ENCODE data around the gene PPP2R5E. TPM values are rescaled to one million over a fixed set of nuclear protein-coding genes. Genes with fewer than 3 reads are reported as not detected.
A peak's percentile ranks its signal among the peaks of the same experiment; 100 is the strongest.

PPP2R5E gene
- total RNA-seq, 3 donors from 2014 or later (not counting 1 experiment from before 2014, with no cell fraction given): 57.4 to 64.1 (median 62.4) TPM

DNA sequence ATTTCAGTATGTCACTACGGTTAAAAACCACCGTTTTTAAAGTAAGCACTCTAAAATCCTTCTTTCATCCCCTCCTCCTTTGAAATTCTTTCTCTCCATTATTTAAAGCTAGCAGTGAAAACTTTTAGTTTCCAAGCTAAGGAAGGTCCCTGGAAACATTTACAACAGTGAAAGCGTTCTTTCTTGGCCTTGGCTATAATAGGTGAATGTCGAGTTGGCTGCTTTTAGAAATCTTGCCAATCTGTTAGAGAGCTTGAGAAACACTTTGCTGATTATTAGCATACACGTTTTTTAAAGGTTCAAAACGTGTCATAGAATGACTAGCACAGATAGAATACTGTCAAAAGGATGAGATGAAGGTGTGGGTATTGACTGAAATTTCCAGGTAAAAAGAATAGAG is 83.4 kb downstream of the PPP2R5E start:
- Histone ChIP-seq H3K36me3 (ENCODE audit: control insufficient read depth, insufficient read depth, low read length) (no peaks in the 10 kb centered on the region), H3K4me1 (ENCODE audit: control insufficient read depth, insufficient read depth, low read length) (peaks cover 4% of the 10 kb centered on the region), H3K9me3 (ENCODE audit: control insufficient read depth, insufficient read depth, low read length) (no peaks in the 10 kb centered on the region), H3K27ac (ENCODE audit: low read length) (no peak overlapping the region), H3K27me3 (ENCODE audit: control insufficient read depth, insufficient read depth, low read length) (no peaks in the 10 kb centered on the region), H3K4me3 (ENCODE audit: low read length) (no peak overlapping the region)
- ATAC-seq (no peak), DNase-seq (no peak)
- Mint-ChIP-seq H3K27me3 (ENCODE audit: low read depth in 2 of 2) (no peaks in the 10 kb centered on the region), H3K4me3 (no peak overlapping the region), H3K36me3 (no peaks in the 10 kb centered on the region), H3K27ac (peak overlapping the region in 1 of 2 donors; percentile 56), H3K9me3 (no peaks in the 10 kb centered on the region), H3K4me1 (peaks cover 42 to 47% of the 10 kb centered on the region in 2 donors)
- 90% methylated on average over 6 of the region's 6 CpGs for WGBS (ENCODE audit: insufficient coverage)
- TF ChIP-seq, protein P1, sequence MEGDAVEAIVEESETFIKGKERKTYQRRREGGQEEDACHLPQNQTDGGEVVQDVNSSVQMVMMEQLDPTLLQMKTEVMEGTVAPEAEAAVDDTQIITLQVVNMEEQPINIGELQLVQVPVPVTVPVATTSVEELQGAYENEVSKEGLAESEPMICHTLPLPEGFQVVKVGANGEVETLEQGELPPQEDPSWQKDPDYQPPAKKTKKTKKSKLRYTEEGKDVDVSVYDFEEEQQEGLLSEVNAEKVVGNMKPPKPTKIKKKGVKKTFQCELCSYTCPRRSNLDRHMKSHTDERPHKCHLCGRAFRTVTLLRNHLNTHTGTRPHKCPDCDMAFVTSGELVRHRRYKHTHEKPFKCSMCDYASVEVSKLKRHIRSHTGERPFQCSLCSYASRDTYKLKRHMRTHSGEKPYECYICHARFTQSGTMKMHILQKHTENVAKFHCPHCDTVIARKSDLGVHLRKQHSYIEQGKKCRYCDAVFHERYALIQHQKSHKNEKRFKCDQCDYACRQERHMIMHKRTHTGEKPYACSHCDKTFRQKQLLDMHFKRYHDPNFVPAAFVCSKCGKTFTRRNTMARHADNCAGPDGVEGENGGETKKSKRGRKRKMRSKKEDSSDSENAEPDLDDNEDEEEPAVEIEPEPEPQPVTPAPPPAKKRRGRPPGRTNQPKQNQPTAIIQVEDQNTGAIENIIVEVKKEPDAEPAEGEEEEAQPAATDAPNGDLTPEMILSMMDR (IDR thresholded peaks at IDR 0.05): no peak
- intact Hi-C loops (cut with micrococcal nuclease): no loop called here

DNA sequence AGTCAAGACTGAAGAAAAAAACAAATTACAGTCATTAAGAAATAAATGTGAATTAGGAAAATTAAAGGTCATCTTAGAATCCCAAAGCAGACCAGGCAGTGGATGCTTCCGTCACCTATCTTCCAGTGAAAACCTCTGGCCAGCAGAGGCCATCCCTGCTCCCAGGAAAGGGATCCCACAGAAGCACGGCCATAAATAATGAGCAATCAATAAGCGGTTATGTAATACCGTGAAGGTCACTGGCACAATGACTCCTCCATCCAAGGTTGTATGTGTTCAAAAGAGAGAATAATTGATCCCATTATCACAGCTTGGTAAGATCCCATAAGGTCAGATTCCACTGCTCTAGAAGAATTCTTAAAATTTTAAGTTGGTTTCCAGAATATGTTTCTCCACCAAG is 85.7 kb downstream of the PPP2R5E start:
- Histone ChIP-seq H3K27ac (ENCODE audit: low read length) (no peak overlapping the region), H3K9me3 (ENCODE audit: control insufficient read depth, insufficient read depth, low read length) (no peaks in the 10 kb centered on the region), H3K4me1 (ENCODE audit: control insufficient read depth, insufficient read depth, low read length) (peaks cover 5% of the 10 kb centered on the region), H3K27me3 (ENCODE audit: control insufficient read depth, insufficient read depth, low read length) (no peaks in the 10 kb centered on the region), H3K4me3 (ENCODE audit: low read length) (no peak overlapping the region), H3K36me3 (ENCODE audit: control insufficient read depth, insufficient read depth, low read length) (peaks cover 2% of the 10 kb centered on the region)
- DNase-seq (no peak), ATAC-seq (no peak)
- peak overlapping the region; percentile 11 to 51 for H3K27ac Mint-ChIP-seq
- WGBS (ENCODE audit: insufficient coverage): 98% methylated on average over 4 of the region's 4 CpGs
- H3K27me3 Mint-ChIP-seq (ENCODE audit: low read depth in 2 of 2): no peaks in the 10 kb centered on the region
- intact Hi-C loops (cut with micrococcal nuclease): no loop called here
- peaks cover 49 to 61% of the 10 kb centered on the region in 2 donors for H3K4me1 Mint-ChIP-seq
- H3K4me3 Mint-ChIP-seq: no peak overlapping the region
- H3K9me3 Mint-ChIP-seq: no peaks in the 10 kb centered on the region
- H3K36me3 Mint-ChIP-seq: no peaks in the 10 kb centered on the region
- TF ChIP-seq, protein P1 (IDR thresholded peaks at IDR 0.05): no peak

DNA sequence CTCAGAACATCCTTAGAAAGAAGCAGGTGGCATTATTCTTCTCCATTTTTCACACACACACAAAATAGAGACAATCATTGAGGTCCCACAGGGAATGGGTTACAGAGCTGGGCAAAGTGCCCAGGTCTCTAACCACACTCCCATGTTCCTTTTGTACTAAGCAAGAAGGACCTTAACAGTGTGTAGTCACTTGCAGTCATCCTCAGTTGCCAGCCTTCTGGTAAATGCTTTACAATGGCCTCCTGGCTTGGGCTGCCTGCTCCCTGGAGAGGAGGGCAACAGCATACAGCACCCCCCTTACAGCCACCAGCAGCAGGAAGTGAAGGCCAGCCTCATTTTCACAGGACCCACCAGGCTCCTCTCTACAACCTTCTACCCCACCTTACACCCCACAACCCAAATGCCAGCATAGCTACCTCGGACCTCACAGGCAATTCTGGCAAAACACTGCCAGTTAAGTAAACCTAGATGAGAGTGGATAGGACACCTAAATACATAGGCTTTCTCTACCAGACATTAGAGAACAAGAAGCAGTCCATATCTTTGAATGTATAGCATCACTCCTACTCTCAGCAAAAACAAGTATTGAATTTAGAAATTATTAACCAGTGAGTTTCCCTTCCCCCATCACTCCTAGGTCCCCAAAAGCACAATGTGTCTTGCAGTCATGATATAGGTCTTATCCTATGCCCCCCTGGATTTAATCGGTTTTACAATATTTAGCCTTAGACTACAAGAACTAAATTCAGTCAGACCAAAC is 88.1 kb downstream of the PPP2R5E start:
- H3K4me1 Mint-ChIP-seq: peaks cover 62 to 68% of the 10 kb centered on the region in 2 donors
- DNase-seq (no peak), ATAC-seq (peak; percentile 49 to 67 (median 58))
- H3K27me3 Mint-ChIP-seq (ENCODE audit: low read depth in 2 of 2): no peaks in the 10 kb centered on the region
- no peak overlapping the region for H3K4me3 ChIP-seq (ENCODE audit: low read length)
- peaks cover 5% of the 10 kb centered on the region for H3K4me1 ChIP-seq (ENCODE audit: control insufficient read depth, insufficient read depth, low read length)
- H3K36me3 Mint-ChIP-seq: no peaks in the 10 kb centered on the region
- H3K27ac Mint-ChIP-seq: peak overlapping the region; percentile 71 to 81
- no peak overlapping the region for H3K4me3 Mint-ChIP-seq
- H3K27ac ChIP-seq (ENCODE audit: low read length): no peak overlapping the region
- intact Hi-C loops (cut with micrococcal nuclease): no loop called here
- H3K36me3 ChIP-seq (ENCODE audit: control insufficient read depth, insufficient read depth, low read length): peaks cover 2% of the 10 kb centered on the region
- no peaks in the 10 kb centered on the region for H3K9me3 ChIP-seq (ENCODE audit: control insufficient read depth, insufficient read depth, low read length)
- 67% methylated on average over 1 of the region's 2 CpGs for WGBS (ENCODE audit: insufficient coverage)
- H3K9me3 Mint-ChIP-seq: no peaks in the 10 kb centered on the region
- TF ChIP-seq, protein P1 (IDR thresholded peaks at IDR 0.05): no peak
- H3K27me3 ChIP-seq (ENCODE audit: control insufficient read depth, insufficient read depth, low read length): no peaks in the 10 kb centered on the region

All from natural killer cell (primary cell).